ENCODE data around the gene ZBTB3. TPM values are rescaled to one million over a fixed set of nuclear protein-coding genes. Genes with fewer than 3 reads are reported as not detected.

ZBTB3 gene
- total RNA-seq, 1 experiment from 2014 or later, result 12.9 TPM

DNA sequence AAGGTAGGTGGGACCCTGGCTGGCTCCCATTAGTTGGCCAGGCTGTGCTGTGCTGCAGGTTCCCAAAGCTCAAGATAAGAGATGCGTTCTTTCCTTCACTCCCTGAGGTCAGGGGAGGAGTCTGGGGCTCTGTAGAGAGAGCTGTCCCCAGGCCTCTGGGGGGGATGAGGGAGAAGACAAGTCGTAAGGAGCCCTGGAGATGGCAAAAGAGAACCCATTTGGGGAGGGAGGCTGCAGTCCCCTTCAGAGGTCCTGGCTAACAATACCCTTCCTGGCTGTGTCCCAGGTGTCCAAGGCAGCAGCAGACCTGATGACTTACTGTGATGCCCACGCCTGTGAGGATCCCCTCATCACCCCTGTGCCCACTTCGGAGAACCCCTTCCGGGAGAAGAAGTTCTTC is 45.6 kb downstream of the ZBTB3 start:
- BruUV-seq (replicated peaks), result no TSS peak
- Histone ChIP-seq H3K9me3 (ENCODE audit: control insufficient read depth, insufficient read depth, low read depth, low read length) (no peaks in the 10 kb centered on the region), H3K4me3 (ENCODE audit: low read depth in 2 of 2, low read length in 2 of 2) (no peak overlapping the region), H3K36me3 (ENCODE audit: control insufficient read depth, insufficient read depth, low read length) (peaks cover 4% of the 10 kb centered on the region), H3K27ac (ENCODE audit: low read length) (no peak overlapping the region; the same call in 1 of the 2 replicates), H3K4me1 (ENCODE audit: control insufficient read depth, insufficient read depth, low read length) (peaks cover 27% of the 10 kb centered on the region), H3K27me3 (ENCODE audit: control insufficient read depth, insufficient read depth, low read length) (no peaks in the 10 kb centered on the region)
- intact Hi-C loops (cut with micrococcal nuclease; ENCODE audit: unreplicated experiment), result no loop called here
- TF ChIP-seq, protein P1, sequence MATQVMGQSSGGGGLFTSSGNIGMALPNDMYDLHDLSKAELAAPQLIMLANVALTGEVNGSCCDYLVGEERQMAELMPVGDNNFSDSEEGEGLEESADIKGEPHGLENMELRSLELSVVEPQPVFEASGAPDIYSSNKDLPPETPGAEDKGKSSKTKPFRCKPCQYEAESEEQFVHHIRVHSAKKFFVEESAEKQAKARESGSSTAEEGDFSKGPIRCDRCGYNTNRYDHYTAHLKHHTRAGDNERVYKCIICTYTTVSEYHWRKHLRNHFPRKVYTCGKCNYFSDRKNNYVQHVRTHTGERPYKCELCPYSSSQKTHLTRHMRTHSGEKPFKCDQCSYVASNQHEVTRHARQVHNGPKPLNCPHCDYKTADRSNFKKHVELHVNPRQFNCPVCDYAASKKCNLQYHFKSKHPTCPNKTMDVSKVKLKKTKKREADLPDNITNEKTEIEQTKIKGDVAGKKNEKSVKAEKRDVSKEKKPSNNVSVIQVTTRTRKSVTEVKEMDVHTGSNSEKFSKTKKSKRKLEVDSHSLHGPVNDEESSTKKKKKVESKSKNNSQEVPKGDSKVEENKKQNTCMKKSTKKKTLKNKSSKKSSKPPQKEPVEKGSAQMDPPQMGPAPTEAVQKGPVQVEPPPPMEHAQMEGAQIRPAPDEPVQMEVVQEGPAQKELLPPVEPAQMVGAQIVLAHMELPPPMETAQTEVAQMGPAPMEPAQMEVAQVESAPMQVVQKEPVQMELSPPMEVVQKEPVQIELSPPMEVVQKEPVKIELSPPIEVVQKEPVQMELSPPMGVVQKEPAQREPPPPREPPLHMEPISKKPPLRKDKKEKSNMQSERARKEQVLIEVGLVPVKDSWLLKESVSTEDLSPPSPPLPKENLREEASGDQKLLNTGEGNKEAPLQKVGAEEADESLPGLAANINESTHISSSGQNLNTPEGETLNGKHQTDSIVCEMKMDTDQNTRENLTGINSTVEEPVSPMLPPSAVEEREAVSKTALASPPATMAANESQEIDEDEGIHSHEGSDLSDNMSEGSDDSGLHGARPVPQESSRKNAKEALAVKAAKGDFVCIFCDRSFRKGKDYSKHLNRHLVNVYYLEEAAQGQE (IDR thresholded peaks at IDR 0.05; ENCODE audit: insufficient read depth in 1 of 2, low read depth in 2 of 2, low read length in 1 of 2), result no peak
- TF ChIP-seq POLR2AphosphoS5 (IDR thresholded peaks at IDR 0.05; ENCODE audit: low read depth, low read length), result 0 out of 2 replicates have a peak, but pooled peaks have one; percentile 23
- no peak for ATAC-seq
- POLR2A ChIA-PET, result no interaction called here
- CTCF ChIA-PET, result no interaction called here
- DNase-seq (ENCODE audit: low read depth, low spot score), result no peak
- in situ Hi-C loops (cut with HindIII; ENCODE audit: low pct_unique_long_range_greater_than_20kb, low sequenced_read_pairs), result no loop called here

DNA sequence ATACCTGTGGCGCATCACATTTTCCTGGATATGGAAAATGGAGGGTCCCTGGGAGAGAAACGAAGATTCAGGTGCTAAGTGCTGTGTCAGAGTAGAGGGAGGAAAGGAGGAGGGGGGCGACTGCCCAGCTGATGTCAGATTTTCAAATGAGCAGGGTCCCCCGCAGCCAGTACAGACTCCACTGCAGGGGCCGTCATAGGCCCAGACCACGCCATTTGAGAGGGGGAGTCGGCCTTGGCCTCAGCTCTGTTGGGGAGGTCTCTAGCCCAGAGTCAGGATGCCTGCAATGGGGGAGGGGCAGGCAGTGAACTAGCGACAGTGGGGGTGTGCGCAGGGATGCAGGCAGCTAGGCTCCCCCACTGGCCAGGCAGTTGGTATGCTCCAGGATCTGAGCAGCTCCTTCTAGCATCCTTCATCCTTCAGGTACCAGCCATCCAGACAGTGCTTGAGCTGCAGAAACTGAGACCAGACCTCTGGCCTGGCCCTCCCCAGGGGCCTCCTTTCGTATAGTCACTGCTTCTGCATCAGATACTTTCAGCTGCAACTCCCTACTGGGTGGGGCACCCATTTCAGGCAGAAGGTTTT is 46.6 kb downstream of the ZBTB3 start, which contains the start of the genes BSCL2 and GNG3:
BSCL2 (minus strand) TSS at position 148 of the 585 bp plus-strand sequence. CDS start 229 bp downstream, outside the sequence.
GNG3 (plus strand) TSS at position 400 of the 585 bp plus-strand sequence. CDS start 620 bp downstream, outside the sequence.
- TF ChIP-seq, protein P2, sequence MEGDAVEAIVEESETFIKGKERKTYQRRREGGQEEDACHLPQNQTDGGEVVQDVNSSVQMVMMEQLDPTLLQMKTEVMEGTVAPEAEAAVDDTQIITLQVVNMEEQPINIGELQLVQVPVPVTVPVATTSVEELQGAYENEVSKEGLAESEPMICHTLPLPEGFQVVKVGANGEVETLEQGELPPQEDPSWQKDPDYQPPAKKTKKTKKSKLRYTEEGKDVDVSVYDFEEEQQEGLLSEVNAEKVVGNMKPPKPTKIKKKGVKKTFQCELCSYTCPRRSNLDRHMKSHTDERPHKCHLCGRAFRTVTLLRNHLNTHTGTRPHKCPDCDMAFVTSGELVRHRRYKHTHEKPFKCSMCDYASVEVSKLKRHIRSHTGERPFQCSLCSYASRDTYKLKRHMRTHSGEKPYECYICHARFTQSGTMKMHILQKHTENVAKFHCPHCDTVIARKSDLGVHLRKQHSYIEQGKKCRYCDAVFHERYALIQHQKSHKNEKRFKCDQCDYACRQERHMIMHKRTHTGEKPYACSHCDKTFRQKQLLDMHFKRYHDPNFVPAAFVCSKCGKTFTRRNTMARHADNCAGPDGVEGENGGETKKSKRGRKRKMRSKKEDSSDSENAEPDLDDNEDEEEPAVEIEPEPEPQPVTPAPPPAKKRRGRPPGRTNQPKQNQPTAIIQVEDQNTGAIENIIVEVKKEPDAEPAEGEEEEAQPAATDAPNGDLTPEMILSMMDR (IDR thresholded peaks at IDR 0.05), result no peak
- TF ChIP-seq, protein P1 (IDR thresholded peaks at IDR 0.05; ENCODE audit: insufficient read depth in 1 of 2, low read depth in 2 of 2, low read length in 1 of 2), result no peak
- no peak for TF ChIP-seq TCF7L2 (IDR thresholded peaks at IDR 0.05; ENCODE audit: low read depth, low read length)
- TF ChIP-seq SIN3A (IDR thresholded peaks at IDR 0.05; ENCODE audit: borderline replicate concordance, insufficient read depth, low read depth, low read length), result no peak
- no peak for TF ChIP-seq POLR2AphosphoS5 (IDR thresholded peaks at IDR 0.05; ENCODE audit: low read depth, low read length)
- H3K27me3 ChIP-seq (ENCODE audit: control insufficient read depth, insufficient read depth, low read length), result no peaks in the 10 kb centered on the region
- peak within 1 kb of the TSS; percentile 80 for H3K27ac ChIP-seq (ENCODE audit: low read length)
- intact Hi-C loops (cut with micrococcal nuclease; ENCODE audit: unreplicated experiment) (no loop called here), in situ Hi-C loops (cut with HindIII; ENCODE audit: low pct_unique_long_range_greater_than_20kb, low sequenced_read_pairs) (no loop called here)
- CTCF ChIA-PET, result no interaction called here
- no TSS peak for BruUV-seq (replicated peaks)
- H3K4me1 ChIP-seq (ENCODE audit: control insufficient read depth, insufficient read depth, low read length), result peaks cover 23% of the 10 kb centered on the region
- no peak for ATAC-seq
- POLR2A ChIA-PET, result no interaction called here
- no peaks in the 10 kb centered on the region; the same call in 1 of the 2 replicates for H3K36me3 ChIP-seq (ENCODE audit: control insufficient read depth, insufficient read depth, low read length)
- peak within 1 kb of the TSS; percentile 77 to 89 for H3K4me3 ChIP-seq (ENCODE audit: low read depth in 2 of 2, low read length in 2 of 2)
- no peaks in the 10 kb centered on the region for H3K9me3 ChIP-seq (ENCODE audit: control insufficient read depth, insufficient read depth, low read depth, low read length)
- no peak for DNase-seq (ENCODE audit: low read depth, low spot score)
